ENCODE measurements around the gene DTYMK.

DNA sequence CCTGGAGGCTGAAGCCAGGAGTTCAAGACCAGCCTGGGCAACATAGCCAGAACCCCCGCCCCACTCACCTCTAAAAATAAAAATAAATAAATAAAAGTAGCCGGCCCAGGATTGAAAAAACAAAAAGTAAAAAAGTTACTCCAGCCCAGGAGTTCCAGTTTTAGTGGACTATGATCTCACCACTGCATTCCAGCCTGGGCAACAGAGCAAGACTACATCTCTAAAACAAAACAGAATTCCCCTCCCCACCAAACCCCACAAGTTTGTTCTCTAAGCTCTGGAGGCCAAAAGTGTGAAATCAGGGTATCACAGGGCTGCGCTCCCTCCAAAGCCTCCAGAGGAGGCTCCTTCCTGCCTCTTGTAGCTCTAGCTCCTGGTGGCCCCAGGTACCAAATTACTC, 49.5 kb upstream of the DTYMK start:
- TF ChIP-seq, protein P1, sequence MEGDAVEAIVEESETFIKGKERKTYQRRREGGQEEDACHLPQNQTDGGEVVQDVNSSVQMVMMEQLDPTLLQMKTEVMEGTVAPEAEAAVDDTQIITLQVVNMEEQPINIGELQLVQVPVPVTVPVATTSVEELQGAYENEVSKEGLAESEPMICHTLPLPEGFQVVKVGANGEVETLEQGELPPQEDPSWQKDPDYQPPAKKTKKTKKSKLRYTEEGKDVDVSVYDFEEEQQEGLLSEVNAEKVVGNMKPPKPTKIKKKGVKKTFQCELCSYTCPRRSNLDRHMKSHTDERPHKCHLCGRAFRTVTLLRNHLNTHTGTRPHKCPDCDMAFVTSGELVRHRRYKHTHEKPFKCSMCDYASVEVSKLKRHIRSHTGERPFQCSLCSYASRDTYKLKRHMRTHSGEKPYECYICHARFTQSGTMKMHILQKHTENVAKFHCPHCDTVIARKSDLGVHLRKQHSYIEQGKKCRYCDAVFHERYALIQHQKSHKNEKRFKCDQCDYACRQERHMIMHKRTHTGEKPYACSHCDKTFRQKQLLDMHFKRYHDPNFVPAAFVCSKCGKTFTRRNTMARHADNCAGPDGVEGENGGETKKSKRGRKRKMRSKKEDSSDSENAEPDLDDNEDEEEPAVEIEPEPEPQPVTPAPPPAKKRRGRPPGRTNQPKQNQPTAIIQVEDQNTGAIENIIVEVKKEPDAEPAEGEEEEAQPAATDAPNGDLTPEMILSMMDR (IDR thresholded peaks at IDR 0.05): no peak
- TF ChIP-seq RAD21 (conservative IDR thresholded peaks at IDR 0.05 in 1 of 2, IDR thresholded peaks at IDR 0.05 in 1 of 2): no peak
- TF ChIP-seq RFX5 (IDR thresholded peaks at IDR 0.05): no peak
- no peak for TF ChIP-seq POLR2A (IDR thresholded peaks at IDR 0.05; ENCODE audit: low read length)

Data from A549 (cell line).